ENCODE measurements around the gene GFI1. TPM values are rescaled to one million over a fixed set of nuclear protein-coding genes. Genes with fewer than 3 reads are reported as not detected.

Gene GFI1
- total RNA-seq, 1 donor from 2014 or later: 0.17 TPM

- H3K27me3 Mint-ChIP-seq: peaks cover 77% of the 10 kb centered on the region
- DNase-seq (ENCODE audit: low spot score, unreplicated experiment): no peak
- H3K36me3 Mint-ChIP-seq (ENCODE audit: insufficient read depth): no peaks in the 10 kb centered on the region
Observed at GRCh38 chr1:92473781-92474495, 12.8 kb downstream of the GFI1 start.

GRCh38 chr1:92470216-92470615, 16.5 kb downstream of the GFI1 start:
- H3K36me3 Mint-ChIP-seq (ENCODE audit: insufficient read depth): no peaks in the 10 kb centered on the region
- H3K9me3 Mint-ChIP-seq (ENCODE audit: low read depth): no peaks in the 10 kb centered on the region
- TF ChIP-seq, protein P1, sequence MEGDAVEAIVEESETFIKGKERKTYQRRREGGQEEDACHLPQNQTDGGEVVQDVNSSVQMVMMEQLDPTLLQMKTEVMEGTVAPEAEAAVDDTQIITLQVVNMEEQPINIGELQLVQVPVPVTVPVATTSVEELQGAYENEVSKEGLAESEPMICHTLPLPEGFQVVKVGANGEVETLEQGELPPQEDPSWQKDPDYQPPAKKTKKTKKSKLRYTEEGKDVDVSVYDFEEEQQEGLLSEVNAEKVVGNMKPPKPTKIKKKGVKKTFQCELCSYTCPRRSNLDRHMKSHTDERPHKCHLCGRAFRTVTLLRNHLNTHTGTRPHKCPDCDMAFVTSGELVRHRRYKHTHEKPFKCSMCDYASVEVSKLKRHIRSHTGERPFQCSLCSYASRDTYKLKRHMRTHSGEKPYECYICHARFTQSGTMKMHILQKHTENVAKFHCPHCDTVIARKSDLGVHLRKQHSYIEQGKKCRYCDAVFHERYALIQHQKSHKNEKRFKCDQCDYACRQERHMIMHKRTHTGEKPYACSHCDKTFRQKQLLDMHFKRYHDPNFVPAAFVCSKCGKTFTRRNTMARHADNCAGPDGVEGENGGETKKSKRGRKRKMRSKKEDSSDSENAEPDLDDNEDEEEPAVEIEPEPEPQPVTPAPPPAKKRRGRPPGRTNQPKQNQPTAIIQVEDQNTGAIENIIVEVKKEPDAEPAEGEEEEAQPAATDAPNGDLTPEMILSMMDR (IDR thresholded peaks at IDR 0.05; ENCODE audit: unreplicated experiment): no peak
- no peak for DNase-seq (ENCODE audit: low spot score, unreplicated experiment)
- H3K4me1 Mint-ChIP-seq (ENCODE audit: low read depth): no peaks in the 10 kb centered on the region
- H3K27me3 Mint-ChIP-seq: peaks cover 44% of the 10 kb centered on the region
- no peak overlapping the region for H3K4me3 Mint-ChIP-seq (ENCODE audit: low read depth)
- no peak overlapping the region for H3K27ac Mint-ChIP-seq

More at GRCh38 chr1:92473781-92474495, 12.8 kb downstream of the GFI1 start:
- Mint-ChIP-seq H3K4me3 (ENCODE audit: low read depth) (no peak overlapping the region), H3K9me3 (ENCODE audit: low read depth) (no peaks in the 10 kb centered on the region), H3K4me1 (ENCODE audit: low read depth) (no peaks in the 10 kb centered on the region), H3K27ac (no peak overlapping the region)
- TF ChIP-seq, protein P1 (IDR thresholded peaks at IDR 0.05; ENCODE audit: unreplicated experiment): no peak

DNA sequence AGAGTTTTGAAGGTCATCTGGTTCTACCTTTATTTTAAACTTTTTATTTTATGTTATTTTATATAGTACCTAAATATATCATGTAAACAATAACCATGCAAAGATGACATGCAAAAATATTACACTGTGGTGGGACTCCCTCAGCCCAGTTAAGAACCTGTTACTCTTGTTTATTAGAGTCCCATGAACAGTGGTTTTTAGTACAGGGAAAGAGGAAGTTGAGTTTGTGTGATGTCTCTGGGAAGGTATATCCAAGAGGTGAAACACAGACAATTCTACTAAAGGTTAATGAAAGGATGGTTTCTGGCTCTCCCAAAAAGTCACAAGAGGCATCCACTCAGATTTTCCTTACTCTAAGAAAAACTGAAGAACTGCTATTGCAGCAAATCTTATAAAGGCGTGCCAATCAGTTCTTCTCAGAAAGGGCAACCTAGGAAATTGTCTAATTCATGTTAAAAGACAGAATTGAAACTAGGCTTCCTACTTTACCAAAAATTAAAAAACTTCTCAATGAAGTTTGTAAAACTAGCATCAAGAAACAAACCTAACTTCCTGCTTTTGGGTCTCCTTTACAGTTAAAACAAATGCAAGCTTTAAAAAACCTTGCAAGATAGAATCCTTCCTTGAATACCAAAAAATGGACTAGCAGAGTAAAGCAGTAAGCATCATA, 19.9 kb downstream of the GFI1 start:
- H3K9me3 Mint-ChIP-seq (ENCODE audit: low read depth): no peaks in the 10 kb centered on the region
- no peak overlapping the region for H3K4me3 Mint-ChIP-seq (ENCODE audit: low read depth)

GRCh38 chr1:92465256-92465647, 21.5 kb downstream of the GFI1 start:
- Mint-ChIP-seq H3K9me3 (ENCODE audit: low read depth) (no peaks in the 10 kb centered on the region), H3K4me3 (ENCODE audit: low read depth) (no peak overlapping the region), H3K4me1 (ENCODE audit: low read depth) (no peaks in the 10 kb centered on the region), H3K27me3 (peaks cover 13% of the 10 kb centered on the region), H3K27ac (no peak overlapping the region), H3K36me3 (ENCODE audit: insufficient read depth) (no peaks in the 10 kb centered on the region)
- TF ChIP-seq, protein P1 (IDR thresholded peaks at IDR 0.05; ENCODE audit: unreplicated experiment): no peak
- DNase-seq (ENCODE audit: low spot score, unreplicated experiment): no peak

More for the DNA sequence above, 19.9 kb downstream of the GFI1 start:
- H3K4me1 Mint-ChIP-seq (ENCODE audit: low read depth): no peaks in the 10 kb centered on the region
- H3K27me3 Mint-ChIP-seq: peaks cover 13% of the 10 kb centered on the region
- DNase-seq (ENCODE audit: low spot score, unreplicated experiment): no peak
- no peak overlapping the region for H3K27ac Mint-ChIP-seq
- TF ChIP-seq, protein P1 (IDR thresholded peaks at IDR 0.05; ENCODE audit: unreplicated experiment): no peak
- H3K36me3 Mint-ChIP-seq (ENCODE audit: insufficient read depth): no peaks in the 10 kb centered on the region

DNA sequence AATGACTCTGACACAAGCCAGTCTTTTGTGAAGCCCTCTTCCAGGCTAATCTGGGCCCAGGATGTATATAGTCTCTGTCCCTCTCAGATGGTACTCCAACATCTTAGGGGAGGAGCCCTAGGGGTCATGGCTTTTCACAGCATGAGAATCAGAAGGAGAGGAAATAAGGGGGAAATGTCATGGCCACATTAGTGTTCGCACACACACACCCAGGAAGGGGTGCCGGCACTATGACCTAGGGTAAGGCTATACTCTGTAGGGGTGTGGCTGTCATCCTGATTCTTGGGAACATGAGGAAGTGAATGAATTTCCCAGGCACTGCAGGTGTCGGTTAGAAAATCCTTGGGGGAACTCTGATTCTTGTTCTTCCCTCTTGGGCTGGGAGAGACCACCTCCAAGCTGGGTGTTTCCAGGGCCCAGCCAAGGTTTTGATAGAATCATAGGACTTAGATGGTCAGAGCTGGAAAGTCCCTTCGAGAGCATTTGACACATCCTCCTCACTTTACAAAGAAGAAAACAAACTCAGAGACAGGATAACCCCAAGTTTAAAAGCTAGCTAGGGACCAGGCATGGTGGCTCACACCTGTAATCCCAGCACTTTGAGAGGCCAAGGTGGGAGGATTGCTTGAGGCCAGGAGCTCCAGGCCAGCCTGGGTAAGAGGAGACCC, 22.0 kb downstream of the GFI1 start:
- Mint-ChIP-seq H3K9me3 (ENCODE audit: low read depth) (no peaks in the 10 kb centered on the region), H3K27me3 (peaks cover 14% of the 10 kb centered on the region), H3K4me3 (ENCODE audit: low read depth) (no peak overlapping the region), H3K27ac (no peak overlapping the region), H3K36me3 (ENCODE audit: insufficient read depth) (no peaks in the 10 kb centered on the region), H3K4me1 (ENCODE audit: low read depth) (no peaks in the 10 kb centered on the region)
- DNase-seq (ENCODE audit: low spot score, unreplicated experiment): no peak
- TF ChIP-seq, protein P1 (IDR thresholded peaks at IDR 0.05; ENCODE audit: unreplicated experiment): no peak
